Upper lobe of left lung (tissue), 4 donors: ENCODE data around the gene ACVR1.

ENCODE experiments used
- CTCF ChIP-seq, 6 experiments: fragments of 450-650 bp in 4 of 6; fragments of 200-600 bp in 2 of 6; sonication (generic) in 2 of 6; IDR thresholded peaks; one replicate each; pipeline ENCODE4 v1.5.1; 2016 to 2019; ENCODE audit warnings: antibody characterized with exemption in 6 of 6
- EP300 ChIP-seq, 4 donors: sonication (generic); formaldehyde crosslinking; IDR thresholded peaks; one replicate each; pipeline ENCODE4 v1.5.1; 2017; ENCODE audit warnings: antibody characterized with exemption in 4 of 4, control low read depth in 2 of 4
- POLR2A ChIP-seq, 4 donors: fragments of 450-650 bp; IDR thresholded peaks; one replicate each; pipeline ENCODE4 v1.5.1; 2016 to 2017; ENCODE audit warnings: antibody characterized with exemption in 4 of 4, mild to moderate bottlenecking in 2 of 4
- POLR2AphosphoS5 ChIP-seq, 2 donors: sonication (generic); formaldehyde crosslinking; IDR thresholded peaks; one replicate each; pipeline ENCODE4 v1.5.1; 2017; ENCODE audit warnings: antibody characterized with exemption in 2 of 2

- TF ChIP-seq POLR2A (IDR thresholded peaks at IDR 0.05) (no peak), CTCF (IDR thresholded peaks at IDR 0.05) (no peak), POLR2AphosphoS5 (IDR thresholded peaks at IDR 0.05) (no peak), EP300 (IDR thresholded peaks at IDR 0.05) (no peak)
Observed at GRCh38 chr2:157800838-157801495, 75.2 kb downstream of the ACVR1 start.
